Cerebellar cortex (tissue), 1 donor: ENCODE data around the gene NARF.
A peak's percentile ranks its signal among the peaks of the same experiment; 100 is the strongest.
"Not testable (repeated sequence)": the region's sequence is repeated elsewhere in the genome, so short reads cannot be mapped to it uniquely, and the experiment has no call there.

Source experiments
- DNase-seq: peaks from one replicate; pipeline ENCODE4 v3.0.0-alpha.2; 2015; ENCODE audit warnings: low spot score

NARF gene

GRCh38 chr17:82458179-82458884 is at the start of gene NARF:
TSS of gene NARF (plus strand) at chr17:82458741. CDS start at chr17:82458804, 63 bp downstream.
- peak; percentile 99 for DNase-seq

GRCh38 chr17:82408938-82409318 is 49.6 kb upstream of the NARF start:
- DNase-seq = no peak

- no peak for DNase-seq
Observed at GRCh38 chr17:82410014-82410716, 48.4 kb upstream of the NARF start.

GRCh38 chr17:82411396-82412053 is 47.0 kb upstream of the NARF start:
- no peak for DNase-seq

- DNase-seq = not testable (repeated sequence)
Observed at GRCh38 chr17:82412081-82412480, 46.5 kb upstream of the NARF start.

- no peak for DNase-seq
Observed at GRCh38 chr17:82412535-82413520, 45.7 kb upstream of the NARF start.

GRCh38 chr17:82414548-82415281 is 43.8 kb upstream of the NARF start:
- peak; percentile 71 for DNase-seq

GRCh38 chr17:82415336-82415735 is 43.2 kb upstream of the NARF start:
- no peak for DNase-seq

- no peak for DNase-seq
Observed at GRCh38 chr17:82415786-82416185, 42.8 kb upstream of the NARF start.

- DNase-seq = no peak
Observed at GRCh38 chr17:82416264-82416663, 42.3 kb upstream of the NARF start.

- DNase-seq = no peak
Observed at GRCh38 chr17:82416771-82417170, 41.8 kb upstream of the NARF start.

- peak; percentile 80 for DNase-seq
Observed at GRCh38 chr17:82418001-82418986, 40.2 kb upstream of the NARF start, which contains the start of the genes HEXD and OGFOD3. TSS of gene HEXD (plus strand) at chr17:82418347. CDS start at chr17:82419800, 1,453 bp downstream. TSS of gene OGFOD3 (minus strand) at chr17:82418586. CDS start at chr17:82418485, 101 bp downstream.

- no peak for DNase-seq
Observed at GRCh38 chr17:82419540-82419939, 39.0 kb upstream of the NARF start.

- DNase-seq = peak; percentile 56
Observed at GRCh38 chr17:82424001-82424862, 34.3 kb upstream of the NARF start.

GRCh38 chr17:82424863-82425159 is 33.7 kb upstream of the NARF start:
- no peak for DNase-seq

- no peak for DNase-seq
Observed at GRCh38 chr17:82428546-82428945, 30.0 kb upstream of the NARF start.

GRCh38 chr17:82429824-82430223 is 28.7 kb upstream of the NARF start:
- DNase-seq = no peak

- no peak for DNase-seq
Observed at GRCh38 chr17:82432017-82432416, 26.5 kb upstream of the NARF start.
